HG02981 (cell line): Measurements from ENCODE around the gene ARID5B.

ENCODE experiments used
- ATAC-seq: cut with Tn5 transposase; IDR thresholded peaks from one replicate; pipeline ENCODE4 v1.9.1; 2021; ENCODE audit warnings: mild to moderate bottlenecking, moderate library complexity; ENCODE audit not compliant: unreplicated experiment

The ARID5B gene

GRCh38 chr10:62063795-62064472 lies 162.4 kb downstream of the ARID5B start:
- no peak for ATAC-seq

- ATAC-seq = no peak
These were observed 166.1 kb downstream of the ARID5B start for GRCh38 chr10:62067560-62067959.

- no peak for ATAC-seq
These were observed 167.0 kb downstream of the ARID5B start for GRCh38 chr10:62068464-62068863.

- ATAC-seq = no peak
These were observed 168.1 kb downstream of the ARID5B start for GRCh38 chr10:62069452-62070178.

- ATAC-seq = no peak
These were observed 170.4 kb downstream of the ARID5B start for GRCh38 chr10:62071846-62072281.

GRCh38 chr10:62072901-62073300 lies 171.4 kb downstream of the ARID5B start:
- ATAC-seq = no peak

GRCh38 chr10:62073429-62073828 lies 171.9 kb downstream of the ARID5B start:
- ATAC-seq = no peak

- ATAC-seq = no peak
These were observed 173.9 kb downstream of the ARID5B start for GRCh38 chr10:62075414-62075813.

GRCh38 chr10:62075912-62076311 lies 174.4 kb downstream of the ARID5B start:
- no peak for ATAC-seq

GRCh38 chr10:62076891-62077290 lies 175.4 kb downstream of the ARID5B start:
- no peak for ATAC-seq

- no peak for ATAC-seq
These were observed 176.0 kb downstream of the ARID5B start for GRCh38 chr10:62077330-62078015.

- peak; percentile 79 for ATAC-seq
These were observed 178.5 kb downstream of the ARID5B start for GRCh38 chr10:62079885-62080559.

GRCh38 chr10:62080905-62081304 lies 179.4 kb downstream of the ARID5B start:
- no peak for ATAC-seq

GRCh38 chr10:62081341-62082270 lies 180.1 kb downstream of the ARID5B start:
- ATAC-seq = no peak

- ATAC-seq = no peak
These were observed 180.8 kb downstream of the ARID5B start for GRCh38 chr10:62082271-62082656.

- ATAC-seq = peak; percentile 33
These were observed 181.4 kb downstream of the ARID5B start for GRCh38 chr10:62082729-62083411.

GRCh38 chr10:62083412-62084267 lies 182.1 kb downstream of the ARID5B start:
- ATAC-seq = peak; percentile 3

GRCh38 chr10:62084451-62084850 lies 183.0 kb downstream of the ARID5B start:
- no peak for ATAC-seq

- no peak for ATAC-seq
These were observed 183.9 kb downstream of the ARID5B start for GRCh38 chr10:62085404-62085803.
